T1000 (cell line): ENCODE results near the gene LRP8.
A peak's percentile ranks its signal among the peaks of the same experiment; 100 is the strongest.
"Not testable (repeated sequence)": the region's sequence is repeated elsewhere in the genome, so short reads cannot be mapped to it uniquely, and the experiment has no call there.

Experiments
- DNase-seq: peaks from one replicate; lab custom pipeline; 2025; ENCODE audit warnings: mixed read lengths; lab: John Stamatoyannopoulos, UW

The LRP8 gene

DNA sequence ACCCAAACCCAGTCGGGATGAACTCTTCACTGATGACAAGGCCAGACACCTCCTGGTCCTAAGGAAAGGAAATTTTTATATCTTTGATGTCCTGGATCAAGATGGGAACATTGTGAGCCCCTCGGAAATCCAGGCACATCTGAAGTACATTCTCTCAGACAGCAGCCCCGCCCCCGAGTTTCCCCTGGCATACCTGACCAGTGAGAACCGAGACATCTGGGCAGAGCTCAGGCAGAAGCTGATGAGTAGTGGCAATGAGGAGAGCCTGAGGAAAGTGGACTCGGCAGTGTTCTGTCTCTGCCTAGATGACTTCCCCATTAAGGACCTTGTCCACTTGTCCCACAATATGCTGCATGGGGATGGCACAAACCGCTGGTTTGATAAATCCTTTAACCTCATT lies 117.5 kb downstream of the LRP8 start:
- DNase-seq: no peak

DNA sequence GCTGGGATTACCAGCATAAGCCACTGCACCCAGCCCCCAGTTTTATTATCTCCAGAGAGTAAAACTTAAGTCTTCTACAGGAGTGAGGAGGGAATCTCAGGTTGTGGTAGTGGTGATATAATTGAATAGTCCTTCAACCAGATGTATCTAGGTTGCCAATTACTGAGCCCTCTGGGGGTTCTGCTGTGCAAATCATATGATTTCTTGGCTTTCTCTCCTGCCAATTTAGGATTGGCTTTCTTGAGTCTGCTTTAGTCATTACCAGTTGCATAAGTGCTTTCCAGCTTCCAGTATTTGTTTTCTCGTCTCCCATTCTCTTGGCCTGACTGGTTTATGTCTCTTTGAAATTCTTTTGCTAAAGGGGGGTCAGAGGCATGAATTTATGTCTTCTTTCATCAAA lies 120.1 kb downstream of the LRP8 start:
- no peak for DNase-seq

GRCh38 chr1:53206735-53207379 lies 121.0 kb downstream of the LRP8 start:
- no peak for DNase-seq

- not testable (repeated sequence) for DNase-seq
Measured at GRCh38 chr1:53206083-53206685, 121.7 kb downstream of the LRP8 start.

GRCh38 chr1:53205496-53205895 lies 122.4 kb downstream of the LRP8 start:
- DNase-seq: not testable (repeated sequence)

DNA sequence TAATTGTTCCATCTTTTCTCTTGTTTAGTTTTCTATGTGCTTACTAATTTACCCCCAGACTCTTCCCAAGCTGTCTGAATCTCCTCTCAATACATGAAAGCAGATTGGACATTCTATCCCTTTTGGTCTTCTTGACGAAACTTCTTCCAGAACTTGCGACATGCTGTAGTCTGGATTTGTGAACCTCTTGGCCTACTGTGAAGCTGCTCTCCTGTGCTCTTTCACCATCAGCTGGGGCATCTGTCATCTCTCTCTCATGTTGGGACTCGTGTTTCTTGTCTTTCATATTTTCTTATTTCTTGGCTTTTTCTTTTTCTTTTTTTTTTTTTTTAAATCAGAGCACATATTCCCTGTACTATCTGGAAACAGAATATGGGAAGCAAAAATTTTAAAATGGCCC lies 124.4 kb downstream of the LRP8 start:
- DNase-seq: no peak

GRCh38 chr1:53198241-53198651 lies 129.6 kb downstream of the LRP8 start:
- DNase-seq: no peak

DNA sequence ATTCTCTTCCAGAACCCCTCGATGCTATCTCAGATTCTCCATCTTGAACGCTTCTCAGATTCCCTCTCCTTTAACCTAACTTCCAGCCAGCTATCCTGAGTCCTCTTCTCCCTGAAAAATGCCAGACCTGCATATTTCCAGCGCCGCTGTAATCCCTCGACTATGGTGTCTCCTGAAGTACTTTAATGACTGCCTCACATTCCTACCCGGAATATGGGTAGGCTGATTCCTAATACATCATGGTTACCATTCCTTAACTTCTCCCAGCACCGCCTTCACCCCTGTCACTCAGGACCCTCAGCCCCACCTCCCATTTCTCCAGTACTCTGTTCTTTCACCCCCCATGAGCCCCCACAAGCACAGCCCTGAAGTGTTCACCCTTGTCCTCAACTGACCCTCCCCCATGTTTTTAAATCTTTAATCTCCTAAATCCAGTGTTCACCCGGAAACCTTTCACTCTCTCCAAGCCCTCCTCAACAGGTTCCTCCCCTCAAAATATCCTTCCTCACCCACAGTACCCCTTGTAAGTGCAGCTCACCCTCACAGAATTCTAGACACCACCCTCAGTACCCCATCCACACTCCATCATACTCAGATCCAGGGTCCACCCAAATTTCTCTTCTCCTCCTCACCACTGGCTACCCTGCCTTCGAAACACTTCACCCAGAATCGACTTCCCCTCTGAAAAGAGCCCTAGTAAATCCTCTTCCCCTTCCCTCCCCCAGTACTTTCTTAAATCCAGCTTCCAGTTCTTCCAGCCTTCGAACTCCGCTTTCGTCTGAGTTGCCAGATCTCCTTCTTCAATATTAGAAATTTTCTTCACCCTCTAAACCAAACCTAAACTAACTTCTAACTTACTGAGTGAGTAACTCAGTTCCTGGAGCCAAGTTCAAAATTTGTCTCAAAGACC lies 130.3 kb downstream of the LRP8 start:
- no peak for DNase-seq

GRCh38 chr1:53196485-53197290 lies 131.2 kb downstream of the LRP8 start, which contains the start of gene CPT2:
TSS of gene CPT2 (plus strand) at chr1:53196824. CDS start at chr1:53196944, 120 bp downstream.
- peak; percentile 86 for DNase-seq

DNA sequence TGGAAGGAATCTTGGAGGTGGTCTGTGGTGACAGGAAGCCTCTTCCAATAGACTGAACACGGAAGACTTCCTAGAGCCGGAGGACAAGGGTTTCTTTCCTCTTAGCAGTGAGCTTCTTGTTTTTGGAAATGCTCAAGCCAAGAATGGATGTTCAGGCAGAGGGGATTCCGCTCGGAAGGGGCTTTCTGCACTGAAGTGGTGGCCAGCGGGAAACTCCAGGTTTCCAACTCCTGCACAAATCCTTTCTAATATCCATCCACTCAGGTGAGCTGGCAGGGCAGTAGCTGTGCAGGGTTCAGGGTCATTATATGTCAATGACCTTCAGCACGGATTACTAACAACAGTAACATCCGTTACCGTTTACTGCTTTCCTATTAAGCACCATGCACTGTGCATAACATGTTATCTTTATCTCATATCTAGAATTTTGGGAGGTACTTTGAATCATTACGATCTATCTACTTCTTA lies 131.8 kb downstream of the LRP8 start:
- DNase-seq: no peak

DNA sequence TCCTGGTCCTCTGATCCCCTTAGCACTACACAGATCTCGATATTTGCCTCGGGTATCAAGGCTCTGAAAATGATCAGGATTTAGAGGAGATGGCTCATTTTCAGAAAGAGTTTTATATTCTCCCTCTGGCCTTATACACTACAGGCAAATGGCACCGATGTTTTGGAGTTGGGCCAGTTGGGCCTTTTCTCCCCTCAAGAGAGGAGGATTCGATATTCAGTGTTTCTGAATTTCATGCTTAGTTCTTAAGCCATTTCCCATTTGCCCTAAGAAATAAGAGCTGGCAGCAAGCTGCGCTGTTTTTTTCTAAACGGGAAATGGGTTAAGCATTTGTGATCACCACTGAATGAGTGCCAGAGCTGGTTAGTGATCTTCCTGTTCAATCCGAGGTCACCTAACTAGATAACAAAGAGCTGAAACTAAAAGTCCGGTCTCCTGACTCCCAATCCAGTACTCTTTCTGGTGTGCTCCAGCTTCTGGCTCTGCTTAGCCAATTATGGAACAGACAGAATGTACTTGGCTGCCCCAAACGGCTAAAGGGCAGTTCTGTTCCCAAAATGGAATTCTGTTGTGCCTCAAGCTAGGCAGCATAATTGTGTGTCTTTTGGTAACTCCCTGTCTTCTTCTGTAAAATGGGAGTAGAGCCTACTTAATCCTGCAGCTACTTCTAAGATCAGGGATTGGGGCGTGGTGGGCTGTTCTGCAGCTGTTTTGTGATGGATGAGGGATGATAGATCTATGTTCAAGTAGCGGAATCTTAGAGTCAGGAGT lies 132.4 kb downstream of the LRP8 start:
- no peak for DNase-seq
